GM21576 (cell line): ENCODE data around the gene CRACR2B.

Experiments used
- ATAC-seq: cut with Tn5 transposase; IDR thresholded peaks from one replicate; pipeline ENCODE4 v1.9.1; 2021; ENCODE audit warnings: mild to moderate bottlenecking, moderate library complexity; ENCODE audit not compliant: unreplicated experiment

CRACR2B gene

GRCh38 chr11:850775-851763, 23.4 kb downstream of the CRACR2B start:
- ATAC-seq = no peak

- no peak for ATAC-seq
Observed at GRCh38 chr11:852762-853161, 25.0 kb downstream of the CRACR2B start.

- no peak for ATAC-seq
Observed at GRCh38 chr11:853682-854448, 26.1 kb downstream of the CRACR2B start.

GRCh38 chr11:854601-855329, 27.0 kb downstream of the CRACR2B start:
- ATAC-seq = no peak

GRCh38 chr11:855330-855674, 27.6 kb downstream of the CRACR2B start:
- no peak for ATAC-seq

DNA sequence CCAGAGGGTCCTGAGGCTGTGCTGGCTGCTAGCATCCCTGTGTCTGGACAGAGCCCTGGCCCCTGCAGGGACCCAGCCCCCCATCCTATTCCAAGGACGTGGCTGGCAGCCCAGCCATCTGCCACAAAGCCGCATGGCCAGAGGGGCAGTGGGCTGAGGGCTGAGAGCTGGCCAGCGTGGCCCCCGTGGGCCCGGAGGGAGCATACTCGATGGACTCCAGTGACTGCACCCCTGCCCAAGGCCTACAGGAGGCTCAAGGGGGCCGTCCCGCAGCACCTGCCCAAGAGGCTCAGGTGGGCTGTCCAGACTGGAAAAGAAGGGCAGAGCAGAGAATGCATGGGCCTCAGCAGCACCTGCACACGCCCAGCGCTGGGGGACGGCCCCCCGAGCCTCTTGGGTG, 28.1 kb downstream of the CRACR2B start:
- ATAC-seq = no peak

GRCh38 chr11:856397-856796, 28.7 kb downstream of the CRACR2B start:
- ATAC-seq = no peak

DNA sequence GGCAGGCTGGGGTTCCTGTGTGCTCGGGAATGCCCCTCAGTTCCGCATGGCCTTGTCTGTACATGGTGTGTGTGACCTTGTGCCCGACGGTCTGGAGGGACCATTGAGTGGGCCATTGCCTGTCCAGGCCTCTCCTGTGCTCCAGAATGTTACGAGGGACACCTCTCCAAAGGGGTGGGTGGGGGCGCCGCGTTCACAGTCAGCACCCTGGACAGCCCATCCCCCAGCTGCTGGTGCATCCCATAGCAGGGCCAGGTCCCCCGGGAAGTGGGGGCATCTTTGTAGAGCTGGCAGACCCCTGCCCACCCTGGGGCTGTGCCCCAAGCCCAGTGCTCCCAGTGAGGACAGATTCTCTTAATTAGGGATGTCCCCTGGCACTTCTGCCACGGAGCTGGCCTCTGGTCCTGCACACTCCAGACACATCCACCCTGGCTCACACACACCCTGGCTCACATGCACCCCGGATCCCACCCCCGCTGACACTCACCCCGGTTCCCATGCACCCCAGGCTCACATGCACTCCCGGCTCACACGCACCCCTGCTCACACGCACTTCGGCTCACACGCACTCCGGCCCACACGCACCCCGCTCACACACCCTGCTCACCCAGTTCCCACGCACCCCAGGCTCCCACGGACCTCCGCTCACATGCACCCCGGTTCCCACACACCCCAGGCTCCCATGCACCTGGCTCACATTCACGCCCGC, 30.5 kb downstream of the CRACR2B start:
- ATAC-seq = no peak

DNA sequence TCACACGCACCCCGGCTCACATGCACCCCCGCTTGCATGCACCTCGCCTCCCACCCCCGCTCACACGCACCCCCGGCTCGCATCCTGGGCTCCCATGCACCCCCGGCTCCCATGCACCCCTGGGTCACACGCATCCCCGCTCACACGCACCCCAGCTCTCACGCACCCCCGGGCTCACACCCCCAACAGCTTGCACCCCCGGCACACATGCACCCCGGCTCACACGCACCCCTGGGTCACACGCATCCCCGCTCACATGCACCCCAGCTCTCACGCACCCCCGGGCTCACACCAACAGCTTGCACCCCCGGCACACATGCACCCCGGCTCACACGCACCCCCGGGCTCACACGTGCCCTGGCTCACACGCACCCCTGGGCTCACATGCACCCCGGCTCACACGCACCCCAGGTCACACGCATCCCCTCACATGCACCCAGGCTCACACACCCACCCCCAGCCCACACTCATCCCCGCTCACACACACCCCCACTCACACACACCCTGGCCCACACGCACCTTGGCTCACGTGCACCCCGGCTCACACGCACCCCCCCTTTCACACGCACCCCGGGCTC, 31.1 kb downstream of the CRACR2B start:
- ATAC-seq = no peak

DNA sequence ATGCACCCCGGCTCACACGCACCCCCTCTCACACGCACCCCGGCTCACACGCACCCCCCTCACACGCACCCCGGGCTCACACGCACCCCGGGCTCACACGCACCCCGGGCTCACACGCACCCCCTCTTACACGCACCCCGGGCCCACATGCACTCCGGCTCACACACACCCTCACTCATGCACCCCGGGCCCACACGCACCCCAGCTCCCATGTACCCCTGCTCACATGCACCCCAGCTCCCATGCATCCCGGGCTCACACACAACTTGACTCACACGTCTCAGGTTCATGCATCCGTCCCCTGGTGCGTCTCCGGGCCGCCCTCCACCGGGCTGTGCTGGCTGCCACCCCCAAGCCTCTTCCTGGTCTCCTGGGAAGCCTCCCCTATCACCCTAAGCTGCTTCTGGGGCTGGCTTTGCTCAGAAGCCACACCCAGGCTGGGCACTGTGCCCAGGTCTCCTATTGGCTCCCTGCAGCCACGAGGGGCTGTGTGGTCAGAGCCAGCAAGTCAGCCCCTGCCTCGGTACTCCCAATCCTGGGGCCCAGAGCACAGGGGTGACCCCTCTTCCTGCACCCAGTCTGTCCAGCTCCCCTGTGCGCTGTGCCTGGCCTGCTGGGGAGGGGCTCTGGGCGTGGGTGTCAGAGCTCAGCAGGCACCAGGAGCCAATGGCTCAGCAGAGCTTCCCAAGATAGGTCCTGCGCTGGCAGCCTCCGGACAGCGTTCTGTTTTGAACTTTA, 31.8 kb downstream of the CRACR2B start:
- no peak for ATAC-seq

DNA sequence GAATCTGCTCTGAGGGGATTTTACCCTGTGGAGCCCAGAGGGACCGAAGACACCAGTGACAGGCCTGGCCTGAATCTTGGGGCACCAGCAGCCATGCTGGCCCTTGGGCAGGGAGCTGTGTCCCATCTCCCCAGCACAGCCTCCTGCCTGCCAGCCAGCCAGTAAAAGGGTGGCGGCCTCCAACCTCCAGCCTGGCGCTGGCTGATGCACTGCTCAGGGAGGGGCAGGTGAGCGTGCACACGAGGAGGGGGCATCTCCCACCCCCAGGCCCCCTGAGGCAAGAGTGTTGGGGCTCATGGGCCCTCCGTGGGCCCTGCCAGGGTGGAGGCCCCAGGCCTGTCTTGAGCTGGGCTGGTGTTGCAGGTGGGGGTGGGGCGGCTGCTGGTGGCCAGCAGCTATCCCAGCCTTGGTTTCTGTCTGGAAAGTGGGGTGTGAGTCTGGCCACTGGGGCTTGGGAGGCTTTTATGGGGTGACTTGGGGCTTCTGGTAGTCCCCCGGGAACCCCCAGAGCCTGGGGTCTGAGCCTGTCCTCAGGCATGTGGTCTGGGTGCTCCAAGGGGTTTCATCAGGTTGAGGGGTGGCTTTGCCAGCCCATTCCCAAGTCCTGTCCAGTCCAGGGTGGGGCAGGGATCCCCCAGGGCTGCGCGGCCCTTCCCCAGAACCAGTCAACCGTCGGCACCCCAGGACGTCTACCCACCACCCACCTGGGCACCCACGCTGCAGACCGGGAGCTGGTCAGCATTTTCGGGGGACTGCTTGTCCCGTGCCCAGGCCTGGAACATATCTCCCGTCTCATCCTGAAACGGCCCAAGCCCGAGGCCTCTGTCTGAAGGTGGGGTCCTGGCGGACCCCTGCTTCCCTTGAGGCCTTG, 32.8 kb downstream of the CRACR2B start:
- ATAC-seq = no peak

DNA sequence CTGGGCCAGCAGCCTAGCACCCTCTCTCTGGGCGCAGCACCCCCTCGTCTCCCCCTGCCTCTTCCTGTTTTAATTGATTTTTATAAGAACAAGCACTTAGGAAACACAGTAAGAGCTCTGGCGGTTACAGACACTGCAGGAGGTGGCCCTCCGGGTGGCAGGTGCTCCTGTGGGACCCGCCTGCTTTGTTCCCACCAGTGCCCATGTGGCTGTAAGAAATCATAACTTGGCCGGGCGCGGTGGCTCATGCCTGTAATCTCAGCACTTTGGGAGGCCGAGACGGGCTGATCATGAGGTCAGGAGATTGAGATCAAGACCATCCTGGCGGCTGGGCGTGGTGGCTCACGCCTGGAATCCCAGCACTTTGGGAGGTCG, 33.4 kb downstream of the CRACR2B start:
- ATAC-seq = no peak

- no peak for ATAC-seq
Observed at GRCh38 chr11:862081-862661, 34.5 kb downstream of the CRACR2B start.

DNA sequence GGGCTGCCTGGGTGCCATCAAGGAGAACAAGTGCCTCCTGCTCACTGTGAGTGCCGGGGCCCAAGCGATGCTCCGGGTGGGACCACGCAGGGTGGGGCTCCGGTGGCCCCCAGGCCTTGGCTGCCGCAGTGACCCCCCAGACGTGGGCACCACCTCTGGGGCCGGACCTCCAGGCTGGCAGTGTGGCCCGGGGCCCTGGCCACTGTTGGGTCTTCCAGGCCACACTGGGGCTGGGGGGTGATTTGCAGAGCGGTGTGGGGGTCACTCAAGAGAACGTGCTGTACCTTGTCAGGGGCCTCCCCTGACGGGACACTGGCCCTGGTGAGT, 34.9 kb downstream of the CRACR2B start:
- ATAC-seq = no peak

DNA sequence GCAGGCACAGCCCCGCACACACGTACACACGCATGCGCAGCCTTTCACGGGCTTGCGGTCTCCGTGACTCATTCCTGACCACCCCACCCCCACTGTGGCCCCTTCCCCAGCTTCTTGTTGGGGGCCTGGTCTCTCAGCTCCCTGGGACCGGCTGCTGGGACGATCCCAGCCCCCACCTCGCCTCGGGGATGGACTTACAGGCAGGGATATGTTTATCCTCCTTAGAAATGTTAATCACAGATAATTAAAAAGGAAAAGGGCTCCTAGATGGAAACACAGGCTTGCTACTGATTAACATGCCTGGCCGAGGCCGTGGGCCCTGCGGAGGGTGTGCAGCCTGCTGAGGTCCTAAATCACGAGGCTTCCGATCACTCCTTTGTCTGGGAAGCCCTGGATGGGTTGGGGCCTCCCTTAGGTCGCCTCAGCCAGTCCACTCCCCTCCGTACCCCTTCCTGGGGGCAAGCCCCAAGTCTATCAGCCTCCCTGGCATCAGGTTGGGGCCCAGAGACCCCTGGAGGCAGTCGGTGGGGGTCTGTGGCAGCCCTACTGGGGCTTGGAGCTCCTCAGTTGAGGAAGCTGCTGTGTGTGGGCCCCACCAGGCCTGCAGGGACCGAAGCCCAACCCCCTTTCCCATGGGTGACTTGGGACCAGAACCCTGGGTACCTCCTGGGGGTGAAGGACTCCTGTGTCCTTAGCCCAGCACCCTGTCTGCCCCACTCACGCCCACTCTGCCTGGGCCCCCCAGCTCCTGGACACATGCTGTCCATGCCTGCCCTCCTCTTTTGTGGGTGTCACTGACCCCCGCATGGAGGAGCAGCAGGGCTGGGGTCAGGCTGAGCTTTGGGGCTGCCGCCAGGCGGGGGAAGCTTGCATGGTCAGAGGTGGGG, 35.5 kb downstream of the CRACR2B start:
- no peak for ATAC-seq

- no peak for ATAC-seq
Observed at GRCh38 chr11:863910-864827, 36.5 kb downstream of the CRACR2B start.

- ATAC-seq = no peak
Observed at GRCh38 chr11:864898-865297, 37.2 kb downstream of the CRACR2B start.
